Effector memory CD4-positive, alpha-beta T cell (primary cell): ENCODE results near the gene KLHL29.
A peak's percentile ranks its signal among the peaks of the same experiment; 100 is the strongest.
"Not testable (repeated sequence)": the region's sequence is repeated elsewhere in the genome, so short reads cannot be mapped to it uniquely, and the experiment has no call there.

Source experiments
- DNase-seq, 3 donors: peaks; one replicate each; pipeline ENCODE4 v3.0.0-alpha.2; 2020
- H3K27ac ChIP-seq: 2 replicates; pipeline ENCODE4 v1.7.0; 2013; ENCODE audit warnings: mild to moderate bottlenecking, low read length, moderate library complexity; ENCODE audit not compliant: insufficient read depth, poor library complexity, severe bottlenecking
- H3K27me3 ChIP-seq: replicated peaks from 2 replicates; pipeline ENCODE4 v1.7.0; 2013; ENCODE audit warnings: mild to moderate bottlenecking, low read length; ENCODE audit not compliant: insufficient read depth, control insufficient read depth, poor library complexity, severe bottlenecking
- H3K36me3 ChIP-seq: 2 replicates; pipeline ENCODE4 v1.7.0; 2013; ENCODE audit warnings: mild to moderate bottlenecking, low read length, moderate library complexity; ENCODE audit not compliant: control insufficient read depth, insufficient read depth
- H3K4me1 ChIP-seq: 2 replicates; pipeline ENCODE4 v1.7.0; 2013; ENCODE audit warnings: low read length, mild to moderate bottlenecking; ENCODE audit not compliant: control insufficient read depth, insufficient read depth, poor library complexity, severe bottlenecking
- H3K4me3 ChIP-seq: 2 replicates; pipeline ENCODE4 v1.7.0; 2013; ENCODE audit warnings: low read length, low read depth, mild to moderate bottlenecking; ENCODE audit not compliant: insufficient read depth, poor library complexity, severe bottlenecking
- H3K9me3 ChIP-seq: 2 replicates; pipeline ENCODE4 v1.7.0; 2013; ENCODE audit warnings: mild to moderate bottlenecking, low read length, moderate library complexity; ENCODE audit not compliant: control insufficient read depth
- total RNA-seq, 3 donors: gene quantifications; one replicate each; lab custom pipeline; 2026; lab: John Stamatoyannopoulos, UW

KLHL29 gene
- 0.70 to 1.9 (median 1.7) reads per million in 3 donors for total RNA-seq

DNA sequence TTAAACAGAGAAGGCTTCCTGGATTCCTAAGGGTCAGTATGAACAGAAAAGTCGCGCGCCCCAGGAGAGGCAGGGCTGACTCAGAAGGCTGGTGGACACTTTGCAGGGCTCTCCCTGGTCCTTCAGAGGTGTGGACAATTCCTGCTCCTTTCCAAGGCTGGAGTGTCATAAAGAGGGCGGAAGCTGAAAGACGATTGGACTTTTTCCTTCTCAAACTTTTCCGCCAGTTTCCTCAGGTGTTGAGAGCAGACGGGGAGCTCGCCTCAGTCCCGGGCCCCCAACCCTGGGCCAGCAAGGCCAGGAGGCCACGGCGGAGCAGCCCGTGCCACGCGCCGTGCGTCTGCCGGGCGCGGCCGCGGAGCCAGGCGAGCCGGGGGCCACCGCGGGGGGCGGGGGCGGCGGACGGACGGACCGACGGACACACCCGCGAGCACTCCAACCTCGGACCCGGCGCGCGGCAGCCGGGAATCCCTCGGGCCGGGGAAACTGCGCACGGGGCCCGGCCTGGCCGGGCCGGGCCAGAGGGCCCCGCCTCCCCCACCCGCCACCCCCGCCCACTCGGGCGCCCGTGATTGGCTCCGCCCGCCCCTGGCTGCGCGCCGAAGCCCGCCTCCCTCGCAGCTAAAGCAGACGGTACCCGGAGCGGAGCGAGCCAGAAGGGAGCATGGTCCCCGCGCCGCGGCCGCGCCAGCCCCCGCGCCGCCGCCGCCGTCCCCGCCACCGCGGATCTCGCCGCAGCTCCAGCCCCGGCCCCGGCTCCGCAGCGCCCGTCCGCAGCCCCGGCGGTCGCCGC, at the start of gene KLHL29:
Gene KLHL29 (plus strand): TSS at position 629 of the 793 bp plus-strand sequence. CDS start 177,018 bp downstream, outside the sequence.
- Histone ChIP-seq H3K36me3 (no peaks in the 10 kb centered on the region), H3K9me3 (no peaks in the 10 kb centered on the region), H3K27me3 (peaks cover 14% of the 10 kb centered on the region), H3K27ac (no peak within 1 kb of the TSS), H3K4me3 (peak within 1 kb of the TSS; percentile 41), H3K4me1 (no peaks in the 10 kb centered on the region)
- peak in 2 of 3 donors; percentile 26 to 27 for DNase-seq

DNA sequence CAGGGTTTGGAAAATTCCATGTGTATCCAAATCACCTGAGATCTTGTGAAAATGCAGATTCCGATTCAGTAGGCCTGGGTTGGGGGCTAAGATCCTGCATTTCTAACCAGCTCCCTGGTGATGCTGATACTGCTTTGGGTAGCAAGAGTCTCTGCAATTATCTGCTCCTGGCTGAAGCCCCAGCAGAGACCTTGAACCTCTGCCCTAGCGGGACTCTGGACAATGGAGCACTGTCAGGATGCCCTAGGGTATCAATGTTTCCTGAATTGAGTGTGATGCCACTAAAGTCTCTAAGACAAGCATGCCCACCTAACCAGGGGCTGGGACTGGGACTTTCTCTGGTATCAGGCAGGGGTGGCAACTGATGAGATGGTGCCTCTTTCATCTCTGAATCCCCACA, 49.4 kb upstream of the KLHL29 start:
- Histone ChIP-seq H3K27me3 (no peaks in the 10 kb centered on the region), H3K36me3 (no peaks in the 10 kb centered on the region), H3K27ac (no peak overlapping the region), H3K9me3 (no peaks in the 10 kb centered on the region), H3K4me1 (no peaks in the 10 kb centered on the region), H3K4me3 (no peak overlapping the region)
- DNase-seq: no peak

DNA sequence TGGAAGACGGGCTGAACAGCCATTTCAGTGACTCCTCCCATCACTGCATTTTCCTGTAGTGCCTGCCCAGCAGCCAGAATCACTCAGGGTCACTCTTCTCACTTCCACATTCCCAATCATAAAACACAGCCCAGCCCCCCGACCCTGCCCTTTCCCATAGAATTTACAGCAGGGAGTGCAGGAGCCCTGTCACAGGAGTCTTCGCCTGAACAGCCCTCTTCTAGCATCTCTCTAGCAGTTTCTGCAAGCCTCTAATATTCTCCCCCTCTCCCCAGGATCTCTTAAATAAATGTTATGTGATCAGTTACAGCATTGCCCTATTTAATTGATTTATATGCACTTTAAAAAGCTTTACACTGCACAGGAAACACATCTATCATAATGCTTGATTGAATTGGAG, 42.9 kb upstream of the KLHL29 start:
- Histone ChIP-seq H3K9me3 (no peaks in the 10 kb centered on the region), H3K4me3 (no peak overlapping the region), H3K27me3 (no peaks in the 10 kb centered on the region), H3K4me1 (no peaks in the 10 kb centered on the region), H3K36me3 (no peaks in the 10 kb centered on the region), H3K27ac (no peak overlapping the region)
- no peak for DNase-seq

DNA sequence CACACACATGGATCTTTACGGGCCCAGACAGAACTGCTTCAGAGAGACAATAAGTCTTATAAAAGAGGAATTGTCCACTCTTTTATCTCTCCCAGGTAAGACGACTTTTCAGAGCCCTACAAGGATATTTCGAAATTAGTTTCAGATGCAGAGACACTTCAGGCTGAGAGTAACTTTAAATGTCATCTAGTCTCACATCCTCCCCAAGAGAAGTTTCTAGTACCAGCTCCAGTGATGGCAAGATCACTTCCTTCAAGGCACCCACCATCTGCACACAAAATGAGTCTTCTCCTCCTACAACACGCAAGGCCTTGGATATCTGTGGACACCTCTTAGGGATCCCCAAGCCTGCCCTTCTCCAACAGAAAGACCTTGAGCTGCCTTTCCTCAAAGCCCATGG, 39.0 kb upstream of the KLHL29 start:
- H3K27me3 ChIP-seq: no peaks in the 10 kb centered on the region
- H3K9me3 ChIP-seq: no peaks in the 10 kb centered on the region
- no peak for DNase-seq
- H3K36me3 ChIP-seq: no peaks in the 10 kb centered on the region
- H3K27ac ChIP-seq: no peak overlapping the region
- no peaks in the 10 kb centered on the region for H3K4me1 ChIP-seq
- H3K4me3 ChIP-seq: no peak overlapping the region

DNA sequence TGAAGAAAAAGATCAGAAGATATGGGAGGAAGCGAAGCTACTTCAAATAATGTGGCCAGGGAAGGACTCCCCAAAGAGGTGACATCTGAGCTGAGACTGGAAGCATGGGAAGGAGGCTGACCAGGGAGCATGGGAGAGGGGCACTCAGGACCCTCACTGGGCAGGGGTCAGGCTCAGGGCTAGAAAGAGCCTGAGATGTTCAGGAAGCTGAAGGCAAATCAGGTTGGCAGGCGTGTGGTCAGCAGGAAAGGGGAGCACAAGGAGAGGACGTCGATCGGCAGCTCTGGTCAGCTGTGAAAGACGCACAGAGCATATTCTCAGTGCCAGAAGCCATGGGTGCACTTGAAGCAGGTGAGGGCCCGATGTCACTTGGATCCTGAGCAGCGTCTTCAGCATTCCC, 38.2 kb upstream of the KLHL29 start:
- H3K36me3 ChIP-seq: no peaks in the 10 kb centered on the region
- DNase-seq: no peak
- H3K4me3 ChIP-seq: no peak overlapping the region
- no peaks in the 10 kb centered on the region for H3K27me3 ChIP-seq
- H3K4me1 ChIP-seq: no peaks in the 10 kb centered on the region
- no peak overlapping the region for H3K27ac ChIP-seq
- H3K9me3 ChIP-seq: no peaks in the 10 kb centered on the region

DNA sequence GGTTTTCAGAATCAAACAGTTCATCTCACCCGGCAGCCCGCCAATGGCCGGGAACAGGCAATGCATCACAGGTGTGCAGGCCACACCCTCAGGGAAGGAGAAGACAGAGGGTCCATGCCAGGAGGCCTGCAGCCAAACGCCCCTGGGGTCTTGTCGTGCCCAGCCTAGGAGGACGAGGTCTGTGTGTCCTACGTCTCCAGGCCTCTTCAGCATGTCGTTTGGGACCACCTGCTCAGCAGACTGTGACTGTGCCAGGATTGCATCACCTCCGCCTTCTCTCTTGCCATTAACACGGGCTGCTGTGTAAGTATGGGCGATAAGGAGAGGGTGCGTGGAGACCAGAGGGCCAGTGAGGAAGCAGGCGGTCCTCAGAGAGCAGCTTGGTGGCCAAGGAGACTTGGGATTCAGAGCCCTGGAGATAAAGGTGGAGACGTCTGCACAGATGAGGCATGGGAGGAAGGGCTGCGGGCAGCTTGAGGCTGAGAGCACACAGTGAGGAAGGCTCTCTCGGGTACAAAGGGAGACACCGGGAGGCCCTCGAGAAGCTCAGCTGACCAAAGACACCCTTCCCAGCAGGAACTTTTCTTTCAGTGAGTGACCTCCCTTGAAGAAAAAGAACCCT, 37.4 kb upstream of the KLHL29 start:
- Histone ChIP-seq H3K27ac (no peak overlapping the region), H3K4me3 (no peak overlapping the region), H3K27me3 (no peaks in the 10 kb centered on the region), H3K4me1 (no peaks in the 10 kb centered on the region), H3K36me3 (no peaks in the 10 kb centered on the region), H3K9me3 (no peaks in the 10 kb centered on the region)
- DNase-seq: no peak

DNA sequence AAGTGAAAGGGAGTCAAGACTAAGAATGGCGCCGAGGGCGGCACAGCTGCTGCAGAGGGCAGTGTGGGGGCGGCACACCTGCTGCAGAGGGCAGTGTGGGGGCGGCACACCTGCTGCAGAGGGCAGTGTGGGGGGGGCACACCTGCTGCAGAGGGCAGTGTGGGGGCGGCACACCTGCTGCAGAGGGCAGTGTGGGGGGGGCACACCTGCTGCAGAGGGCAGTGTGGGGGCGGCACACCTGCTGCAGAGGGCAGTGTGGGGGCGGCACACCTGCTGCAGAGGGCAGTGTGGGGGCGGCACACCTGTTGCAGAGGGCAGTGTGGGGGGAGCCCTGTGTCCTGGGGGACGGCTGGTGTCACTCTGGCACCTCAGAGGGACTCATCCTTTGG, 36.9 kb upstream of the KLHL29 start:
- H3K27ac ChIP-seq, H3K9me3 ChIP-seq, H3K36me3 ChIP-seq, H3K4me1 ChIP-seq, DNase-seq, H3K27me3 ChIP-seq, H3K4me3 ChIP-seq: not testable (repeated sequence)

DNA sequence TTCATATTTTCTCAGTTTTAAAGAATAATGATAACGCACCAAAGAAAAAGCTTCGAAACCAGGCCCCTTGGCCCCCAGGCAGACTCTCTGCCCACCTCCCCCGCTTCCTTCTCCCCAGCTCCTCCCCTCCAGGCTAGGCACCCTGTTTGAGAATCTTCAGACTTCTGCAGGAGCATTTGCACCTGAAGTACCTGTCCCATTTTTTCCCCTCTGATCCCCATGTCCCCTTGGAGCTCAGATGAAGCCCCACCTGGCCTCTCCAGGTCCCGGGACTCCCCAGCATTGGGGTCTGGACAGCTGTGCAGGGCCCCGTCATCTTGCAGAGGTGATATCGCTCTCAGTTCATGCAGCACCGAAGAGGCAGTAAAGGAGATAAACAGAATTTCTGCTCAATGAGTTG, 35.5 kb upstream of the KLHL29 start:
- no peaks in the 10 kb centered on the region for H3K27me3 ChIP-seq
- no peaks in the 10 kb centered on the region for H3K9me3 ChIP-seq
- H3K4me3 ChIP-seq: no peak overlapping the region
- DNase-seq: no peak
- no peaks in the 10 kb centered on the region for H3K36me3 ChIP-seq
- no peaks in the 10 kb centered on the region for H3K4me1 ChIP-seq
- H3K27ac ChIP-seq: no peak overlapping the region

DNA sequence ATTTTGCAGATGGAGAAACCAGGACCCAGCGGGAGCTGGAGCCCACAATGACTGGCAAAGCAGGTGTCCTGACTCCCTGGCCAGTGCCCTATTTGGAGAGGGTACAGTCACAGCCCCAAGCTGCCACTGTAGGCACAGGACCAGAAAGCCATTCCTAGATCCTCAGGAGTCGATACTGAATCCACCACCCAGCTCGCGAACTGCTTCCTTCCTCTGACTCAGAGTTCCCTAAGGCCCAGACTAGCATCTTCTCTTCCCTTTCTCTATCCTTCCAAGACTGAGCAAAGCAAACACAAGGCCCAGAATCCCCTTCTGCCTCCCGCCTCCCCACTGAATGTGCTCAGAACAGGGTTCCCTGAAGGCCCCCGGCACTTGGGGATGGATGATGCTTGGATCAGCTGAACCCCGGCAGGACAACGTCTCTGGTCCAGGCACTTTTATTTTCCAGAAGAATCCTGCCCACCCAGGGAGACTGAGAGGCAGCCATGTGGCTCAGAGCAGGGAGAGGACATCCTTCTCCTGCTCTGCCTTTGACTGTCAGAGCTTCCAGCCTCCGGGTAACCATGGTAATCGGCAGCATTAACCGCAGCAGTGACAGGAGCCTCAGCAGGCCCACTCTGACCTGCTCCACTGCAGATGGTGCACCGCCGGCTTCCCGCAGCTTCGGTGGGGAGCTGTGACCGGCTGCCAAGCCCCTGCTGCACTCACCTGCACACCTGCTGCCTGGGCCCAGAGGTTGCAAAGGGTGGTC, 34.8 kb upstream of the KLHL29 start:
- Histone ChIP-seq H3K9me3 (no peaks in the 10 kb centered on the region), H3K27me3 (no peaks in the 10 kb centered on the region), H3K27ac (no peak overlapping the region), H3K36me3 (no peaks in the 10 kb centered on the region), H3K4me3 (no peak overlapping the region), H3K4me1 (no peaks in the 10 kb centered on the region)
- DNase-seq: no peak
